Amniotic stem cell (primary cell): ENCODE results near the gene RAX.
"Not testable (repeated sequence)": the region's sequence is repeated elsewhere in the genome, so short reads cannot be mapped to it uniquely, and the experiment has no call there.

Source experiments
- DNase-seq: peaks from one replicate; lab custom pipeline; 2025; lab: John Stamatoyannopoulos, UW

The RAX gene

DNA sequence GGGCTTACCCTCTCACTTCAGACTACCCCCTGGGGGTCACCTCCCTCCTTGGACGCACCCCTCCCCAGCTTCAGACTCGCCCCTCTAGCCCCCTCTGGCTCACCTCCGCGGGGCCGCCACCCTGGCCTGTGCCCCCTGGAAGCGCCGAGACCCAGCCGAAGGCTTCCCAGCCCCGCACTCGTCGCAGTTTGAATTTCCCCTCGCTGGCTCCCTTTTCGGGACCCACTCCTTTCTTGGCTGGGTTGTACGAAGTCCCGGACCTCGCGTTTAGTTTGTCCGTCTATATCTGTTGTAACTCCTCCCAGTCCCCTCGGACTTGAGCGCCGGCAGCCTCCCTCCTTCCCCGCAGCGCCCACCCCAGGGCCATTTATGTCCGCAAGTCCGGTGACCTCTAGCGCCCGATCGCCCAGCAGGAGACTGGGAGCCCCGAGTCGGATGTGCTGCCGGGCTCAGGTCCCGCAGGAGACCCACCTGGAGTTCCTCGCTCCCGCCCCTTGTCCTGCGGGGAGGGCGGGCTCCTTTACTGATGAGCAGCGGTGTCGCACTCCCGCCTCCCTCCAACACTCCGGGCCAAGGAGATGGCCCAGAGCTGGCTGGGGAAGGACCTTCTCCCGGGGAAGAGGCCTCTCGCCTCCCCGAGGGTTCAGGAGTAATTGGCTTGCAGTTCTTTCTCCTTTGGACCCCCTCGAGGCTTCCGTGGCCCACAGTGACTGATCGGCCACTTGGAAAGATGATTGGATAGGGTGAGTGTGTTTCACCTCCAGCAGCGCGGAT is 692 bp upstream of the RAX start:
- no peak for DNase-seq

DNA sequence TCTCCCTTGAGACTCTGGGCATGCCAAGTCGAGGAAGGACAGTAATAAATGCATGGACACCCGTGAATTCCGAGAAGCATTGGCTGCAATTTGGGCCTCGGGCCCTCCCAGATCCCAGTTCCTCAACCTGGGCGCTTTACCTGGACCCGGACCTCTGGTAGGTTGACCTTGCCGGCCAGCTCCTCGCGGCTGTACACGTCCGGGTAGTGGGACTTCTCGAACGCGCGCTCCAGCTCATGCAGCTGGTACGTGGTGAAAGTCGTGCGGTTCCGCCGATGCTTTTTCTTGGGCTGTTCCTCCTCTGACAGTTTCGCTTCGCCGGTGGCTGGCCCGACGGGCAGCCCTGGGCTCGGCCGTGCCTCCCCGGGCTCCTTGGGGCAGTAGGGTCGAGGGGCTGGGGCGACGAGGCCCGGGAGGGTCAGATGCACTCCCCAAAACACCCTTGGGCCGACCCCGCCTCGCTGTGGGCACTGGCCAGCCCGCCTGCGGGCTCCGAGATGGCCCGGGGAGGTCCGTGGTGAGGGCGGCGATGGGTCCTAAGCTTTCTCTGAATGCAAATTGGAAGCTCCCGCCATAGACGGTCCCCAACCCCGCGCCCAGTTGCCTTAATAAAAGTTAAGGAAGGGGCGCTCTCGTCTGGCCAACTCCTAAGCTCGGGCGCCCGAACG is 899 bp downstream of the RAX start:
- no peak for DNase-seq

GRCh38 chr18:59271606-59272220 is 1.5 kb downstream of the RAX start:
- no peak for DNase-seq

DNA sequence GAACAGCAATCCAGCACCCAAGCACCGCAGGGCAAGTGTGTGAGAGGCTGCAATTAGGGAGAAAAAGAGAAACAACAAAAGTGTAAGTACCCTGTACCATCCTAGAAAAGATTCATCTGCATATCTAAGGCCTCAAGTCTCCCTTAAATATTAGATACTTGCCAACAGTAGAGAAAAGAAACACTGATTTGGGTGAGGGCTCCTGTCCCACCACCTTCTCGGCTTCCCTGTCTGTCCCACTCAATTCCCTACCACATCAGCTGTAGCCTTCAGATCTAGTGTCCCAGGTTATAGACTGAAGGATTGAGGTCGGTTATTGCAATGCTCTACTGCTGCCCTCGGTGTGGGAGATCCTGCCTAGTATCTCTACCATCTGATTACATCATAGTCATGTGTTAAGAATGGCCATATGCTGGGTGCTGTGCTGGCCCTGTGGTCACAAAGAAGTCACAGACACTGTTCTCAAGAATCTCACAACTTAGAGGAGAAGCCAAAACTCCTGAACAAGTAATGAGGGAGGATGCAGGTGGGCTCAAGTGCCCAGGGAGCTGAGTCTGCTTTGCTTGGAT is 2.5 kb downstream of the RAX start:
- no peak for DNase-seq

DNA sequence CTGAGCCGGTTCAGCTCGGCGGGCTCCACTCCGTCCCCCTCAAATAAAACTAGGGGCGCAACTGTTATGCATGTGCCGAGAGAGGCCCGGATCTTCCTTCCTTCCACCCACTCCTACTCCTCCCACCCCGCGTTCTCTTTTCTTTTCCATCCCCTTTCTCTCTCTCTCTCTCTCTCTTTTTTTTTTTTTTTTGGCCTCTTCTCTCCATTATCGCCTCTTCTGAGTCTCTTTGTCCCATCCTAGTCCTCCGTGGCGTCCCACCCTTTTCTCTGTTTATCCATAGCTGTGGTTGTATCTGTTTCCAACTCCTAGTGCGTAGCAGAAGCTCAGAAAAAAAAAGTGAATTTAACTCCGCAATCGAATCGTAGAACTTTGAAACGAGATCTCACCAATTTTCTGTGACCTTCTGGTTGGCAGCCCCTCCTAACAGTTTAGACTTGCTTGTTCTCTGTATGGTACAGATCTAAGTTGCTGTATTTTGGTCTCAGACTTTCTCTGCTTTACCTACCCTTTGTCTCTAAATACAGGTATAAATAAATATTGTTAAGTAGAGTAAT is 3.6 kb downstream of the RAX start:
- DNase-seq: no peak

DNA sequence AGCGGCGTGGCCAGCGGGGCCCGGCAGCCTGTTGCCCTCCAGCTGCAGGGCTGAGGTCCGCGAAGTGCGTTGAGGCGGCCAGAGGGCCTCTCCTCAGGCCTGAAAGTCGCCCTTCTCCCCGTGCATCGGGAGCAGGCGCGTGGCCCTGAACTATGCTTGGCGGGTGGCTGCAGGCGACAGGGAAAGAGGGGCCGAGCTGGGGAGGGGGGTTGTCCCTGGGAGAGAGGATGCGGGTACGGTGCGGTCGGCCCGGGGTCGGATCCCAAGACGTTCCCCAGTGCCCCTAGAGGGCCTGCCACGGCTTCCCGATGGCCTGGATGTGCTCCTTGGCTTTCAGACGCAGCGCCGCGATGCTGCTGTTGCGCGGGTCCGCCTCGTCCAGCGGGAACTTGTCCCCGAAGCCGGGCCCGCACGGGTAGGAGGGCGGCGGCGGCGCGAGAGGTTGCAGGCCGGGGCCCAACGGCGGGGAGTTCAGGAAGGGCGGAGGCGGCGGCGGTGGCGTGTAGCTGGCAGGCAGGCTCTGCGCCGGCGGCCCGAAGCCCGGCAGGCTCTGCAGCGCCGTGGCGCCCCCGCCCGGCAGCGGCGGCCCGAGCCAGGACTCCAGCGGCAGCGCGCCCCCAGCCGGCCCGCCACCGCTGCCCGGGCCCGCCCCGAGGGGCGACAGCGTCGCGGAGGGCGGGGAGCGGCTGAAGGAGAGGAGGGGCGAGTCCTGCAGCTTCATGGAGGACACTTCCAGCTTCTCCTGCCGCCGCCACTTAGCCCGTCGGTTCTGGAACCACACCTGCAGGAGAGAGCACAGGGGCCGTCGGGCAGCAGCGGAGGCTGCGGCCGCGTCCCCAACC is 4.3 kb downstream of the RAX start:
- DNase-seq: no peak

- no peak for DNase-seq
These were observed 5.0 kb downstream of the RAX start for GRCh38 chr18:59268127-59268720.

GRCh38 chr18:59267503-59268126 is 5.6 kb downstream of the RAX start:
- DNase-seq: no peak

GRCh38 chr18:59266886-59267502 is 6.3 kb downstream of the RAX start:
- DNase-seq: no peak

GRCh38 chr18:59266459-59266858 is 6.8 kb downstream of the RAX start:
- DNase-seq: no peak

DNA sequence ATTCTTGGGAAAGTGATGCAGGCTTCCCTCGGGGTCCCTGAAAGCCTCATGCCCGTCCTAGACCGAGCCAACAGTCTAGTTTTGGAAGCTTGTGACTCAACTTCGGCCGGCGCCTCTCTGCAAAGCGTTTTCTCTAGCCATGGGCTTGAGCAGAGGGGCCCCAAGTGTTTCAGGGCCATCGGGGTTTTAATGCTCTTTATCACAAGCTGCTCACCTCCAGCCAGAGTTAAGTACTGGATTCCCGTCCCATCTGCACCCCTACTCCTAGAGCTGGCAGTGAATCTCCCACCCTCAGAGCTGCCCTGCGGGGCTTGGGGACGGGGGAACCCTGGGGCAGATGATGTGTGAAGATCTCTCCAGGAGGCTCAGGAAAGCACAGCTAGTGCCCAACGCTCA is 7.3 kb downstream of the RAX start:
- no peak for DNase-seq

DNA sequence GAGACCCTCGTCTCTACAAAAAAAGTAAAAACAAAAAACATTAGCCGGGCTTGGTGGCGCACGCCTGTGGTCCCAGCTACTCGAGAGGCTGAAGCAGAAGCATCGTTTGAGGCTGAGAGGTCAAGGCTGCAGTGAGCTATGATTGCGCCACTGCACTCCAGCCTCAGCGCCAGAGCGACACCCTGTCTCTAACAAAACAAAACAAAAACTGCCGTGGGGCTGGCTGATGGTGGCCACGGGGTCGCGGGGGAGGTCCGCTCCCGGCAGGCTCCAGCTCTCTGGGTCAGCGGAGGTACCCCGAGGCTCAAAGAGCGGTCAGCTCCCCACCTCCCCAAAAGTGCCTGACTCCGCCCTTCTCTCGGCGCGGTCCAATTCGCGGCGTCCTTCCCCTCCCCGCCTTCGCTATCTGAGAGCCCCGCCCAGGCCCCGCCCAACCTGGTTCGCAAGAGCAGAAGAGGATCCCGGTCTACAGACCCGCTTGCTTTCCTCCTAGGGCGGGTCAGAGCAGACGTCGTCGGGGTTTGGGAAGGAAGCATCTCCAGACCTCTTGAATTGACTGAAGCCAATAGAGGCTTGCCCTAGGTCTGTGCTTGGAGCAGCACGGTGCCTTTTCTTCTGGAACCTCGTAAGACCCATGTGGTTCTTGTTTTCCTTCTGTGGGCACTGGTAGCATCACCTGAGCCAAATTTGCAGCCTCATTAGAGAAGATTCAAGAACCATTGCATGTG is 7.8 kb downstream of the RAX start:
- no peak for DNase-seq

- no peak for DNase-seq
These were observed 8.5 kb downstream of the RAX start for GRCh38 chr18:59264651-59265245.

DNA sequence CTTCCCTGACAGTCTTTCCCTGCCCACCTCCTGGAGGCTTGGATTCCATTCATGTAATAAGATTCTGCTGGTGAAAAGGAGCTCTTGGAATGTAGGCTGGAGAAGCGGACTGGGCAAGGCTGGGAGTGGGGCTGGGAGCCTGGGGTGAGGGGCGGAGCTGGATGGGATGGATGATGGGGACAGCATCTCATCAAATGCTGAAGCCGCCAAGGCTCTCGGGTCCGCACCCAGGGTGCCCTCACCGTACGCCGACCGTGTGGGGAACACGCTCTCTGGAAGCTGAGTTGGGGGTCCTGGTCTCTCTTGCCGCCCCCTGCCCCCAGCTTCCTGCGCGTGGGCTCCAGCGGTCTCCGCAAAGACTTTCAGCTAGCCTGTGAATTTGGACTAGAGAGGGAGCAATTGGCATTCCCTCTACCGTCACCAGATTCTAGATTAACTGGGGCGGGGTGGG is 9.1 kb downstream of the RAX start:
- no peak for DNase-seq

DNA sequence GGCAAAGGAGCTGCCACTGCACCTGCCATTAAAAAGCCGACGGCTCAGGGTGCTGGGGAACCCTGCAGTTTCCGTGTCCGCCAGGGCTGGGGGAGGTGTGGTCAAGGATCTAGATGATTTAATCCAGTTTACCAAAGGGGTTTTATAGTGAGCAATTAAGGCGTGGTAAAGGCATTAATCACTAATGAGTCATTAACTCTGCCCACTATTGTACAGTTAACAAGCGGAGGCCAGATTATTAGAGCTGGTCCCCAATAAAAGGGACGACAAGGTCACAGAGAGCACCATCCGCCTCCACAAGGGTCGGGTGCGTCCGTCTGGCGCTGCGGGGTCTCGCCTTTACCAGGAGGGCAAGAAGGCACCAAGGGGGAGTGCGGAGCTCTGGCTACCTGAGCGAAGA is 9.6 kb downstream of the RAX start:
- no peak for DNase-seq

DNA sequence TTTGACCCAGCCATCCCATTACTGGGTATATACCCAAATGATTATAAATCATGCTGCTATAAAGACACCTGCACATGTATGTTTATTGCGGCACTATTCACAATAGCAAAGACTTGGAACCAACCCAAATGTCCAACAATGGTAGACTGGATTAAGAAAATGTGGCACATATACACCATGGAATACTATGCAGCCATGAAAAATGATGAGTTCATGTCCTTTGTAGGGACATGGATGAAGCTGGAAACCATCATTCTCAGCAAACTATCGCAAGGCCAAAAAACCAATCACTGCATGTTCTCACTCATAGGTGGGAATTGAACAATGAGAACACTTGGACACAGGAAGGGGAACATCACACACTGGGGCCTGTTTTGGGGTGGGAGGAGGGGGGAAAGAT is 11.0 kb downstream of the RAX start:
- DNase-seq: not testable (repeated sequence)

GRCh38 chr18:59261842-59262241 is 11.4 kb downstream of the RAX start:
- not testable (repeated sequence) for DNase-seq

DNA sequence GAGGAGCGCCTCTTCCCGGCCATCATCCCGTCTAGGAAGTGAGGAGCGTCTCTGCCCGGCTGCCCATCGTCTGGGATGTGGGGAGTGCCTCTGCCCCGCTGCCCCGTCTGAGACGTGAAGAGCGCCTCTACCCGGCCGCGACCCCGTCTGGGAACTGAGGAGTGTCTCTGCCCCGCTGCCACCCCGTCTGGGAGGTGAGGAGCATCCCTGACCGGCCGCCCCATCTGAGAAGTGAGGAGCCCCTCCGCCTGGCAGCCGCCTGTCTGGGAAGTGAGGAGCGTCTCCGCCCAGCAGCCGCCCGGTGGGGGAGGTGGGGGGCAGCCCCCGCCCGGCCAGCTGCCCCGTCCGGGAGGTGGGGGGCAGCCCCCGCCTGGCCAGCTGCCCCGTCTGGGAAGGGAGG is 17.8 kb downstream of the RAX start:
- DNase-seq: not testable (repeated sequence)

DNA sequence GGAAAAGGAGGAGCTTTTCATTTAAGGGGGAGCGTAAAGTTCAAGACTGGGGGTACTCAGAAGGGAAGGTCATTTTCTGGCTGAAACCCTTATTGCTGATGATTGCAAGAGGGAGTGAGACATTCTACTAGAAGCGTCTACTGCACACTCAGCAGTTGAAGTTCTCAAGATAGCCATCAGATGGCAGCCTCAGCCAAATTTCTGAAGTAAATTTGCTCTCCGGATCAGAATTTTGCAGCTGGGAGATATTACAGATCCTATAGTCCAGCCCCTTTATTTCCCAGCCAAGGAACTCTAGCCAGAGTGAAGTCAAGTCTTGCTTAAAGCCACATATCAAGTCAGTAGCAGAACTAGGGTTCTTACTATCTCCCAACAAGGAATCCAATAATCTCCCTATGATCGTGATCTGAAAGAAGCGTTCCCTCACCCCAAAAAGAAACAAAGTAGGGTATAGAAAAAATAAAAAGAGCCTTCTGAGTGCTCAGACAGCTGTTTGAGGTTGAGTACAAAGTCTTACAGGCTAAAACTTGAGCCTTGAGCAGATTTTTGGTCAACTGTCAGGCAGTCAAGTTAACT is 24.0 kb downstream of the RAX start:
- peak; percentile 82 for DNase-seq
